ENCODE results near the gene IFNL3. TPM values are rescaled to one million over a fixed set of nuclear protein-coding genes. Genes with fewer than 3 reads are reported as not detected.

IFNL3 gene
- total and polyA plus RNA-seq, 4 donors = not detected

DNA sequence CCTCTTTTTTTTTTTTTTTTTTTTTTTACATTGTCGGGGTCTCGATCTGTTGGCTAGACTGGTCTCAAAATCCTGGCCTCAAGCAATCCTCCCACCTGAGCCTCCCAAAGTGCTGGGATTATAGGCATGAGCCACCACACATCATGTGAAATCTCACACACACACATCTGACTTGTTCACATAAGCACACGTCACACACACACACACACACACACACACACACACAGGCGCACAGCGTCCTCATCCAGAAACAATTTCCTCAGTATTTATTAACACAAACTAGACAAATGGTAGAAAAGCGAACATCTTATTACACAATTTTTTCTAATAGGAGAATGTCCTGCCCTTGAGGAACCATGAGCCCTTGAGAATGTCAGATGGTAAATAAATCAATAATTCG lies 35.6 kb downstream of the IFNL3 start:
- TF ChIP-seq, protein P1, sequence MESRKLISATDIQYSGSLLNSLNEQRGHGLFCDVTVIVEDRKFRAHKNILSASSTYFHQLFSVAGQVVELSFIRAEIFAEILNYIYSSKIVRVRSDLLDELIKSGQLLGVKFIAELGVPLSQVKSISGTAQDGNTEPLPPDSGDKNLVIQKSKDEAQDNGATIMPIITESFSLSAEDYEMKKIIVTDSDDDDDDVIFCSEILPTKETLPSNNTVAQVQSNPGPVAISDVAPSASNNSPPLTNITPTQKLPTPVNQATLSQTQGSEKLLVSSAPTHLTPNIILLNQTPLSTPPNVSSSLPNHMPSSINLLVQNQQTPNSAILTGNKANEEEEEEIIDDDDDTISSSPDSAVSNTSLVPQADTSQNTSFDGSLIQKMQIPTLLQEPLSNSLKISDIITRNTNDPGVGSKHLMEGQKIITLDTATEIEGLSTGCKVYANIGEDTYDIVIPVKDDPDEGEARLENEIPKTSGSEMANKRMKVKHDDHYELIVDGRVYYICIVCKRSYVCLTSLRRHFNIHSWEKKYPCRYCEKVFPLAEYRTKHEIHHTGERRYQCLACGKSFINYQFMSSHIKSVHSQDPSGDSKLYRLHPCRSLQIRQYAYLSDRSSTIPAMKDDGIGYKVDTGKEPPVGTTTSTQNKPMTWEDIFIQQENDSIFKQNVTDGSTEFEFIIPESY (IDR thresholded peaks at IDR 0.05) = no peak
- TF ChIP-seq RXRA (IDR thresholded peaks at IDR 0.05) = no peak
- no peak for TF ChIP-seq GABPA (IDR thresholded peaks at IDR 0.05 in 1 of 2, conservative IDR thresholded peaks at IDR 0.05 in 1 of 2)
- no peak for TF ChIP-seq SP1 (IDR thresholded peaks at IDR 0.05)
- TF ChIP-seq JUND (IDR thresholded peaks at IDR 0.05) = no peak
- TF ChIP-seq YY1 (IDR thresholded peaks at IDR 0.05) = no peak
- no peak for TF ChIP-seq RAD21 (IDR thresholded peaks at IDR 0.05)
- TF ChIP-seq, protein P2, sequence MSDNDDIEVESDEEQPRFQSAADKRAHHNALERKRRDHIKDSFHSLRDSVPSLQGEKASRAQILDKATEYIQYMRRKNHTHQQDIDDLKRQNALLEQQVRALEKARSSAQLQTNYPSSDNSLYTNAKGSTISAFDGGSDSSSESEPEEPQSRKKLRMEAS (IDR thresholded peaks at IDR 0.05) = no peak
- no peak for TF ChIP-seq NR2F2 (IDR thresholded peaks at IDR 0.05)
- no peak for TF ChIP-seq HNF4G (IDR thresholded peaks at IDR 0.05)
- no peaks in the 10 kb centered on the region for H3K4me1 ChIP-seq (ENCODE audit: control insufficient read depth in 4 of 4, insufficient read depth in 4 of 4, low read length in 3 of 4)
- no peak overlapping the region for H3K9ac ChIP-seq (ENCODE audit: low read depth in 1 of 2, low read length in 2 of 2)
- 77% methylated on average over 7 of the region's 7 CpGs for WGBS
- DNase-seq (ENCODE audit: low spot score) = no peak
- no peaks in the 10 kb centered on the region for H3K36me3 ChIP-seq (ENCODE audit: control insufficient read depth in 4 of 4, insufficient read depth in 3 of 4, low read depth in 1 of 4, low read length in 3 of 4)
- no peak overlapping the region for H3K27ac ChIP-seq (ENCODE audit: low read depth in 1 of 2, low read length in 2 of 2)
- H3K4me3 ChIP-seq (ENCODE audit: low read depth in 1 of 3, low read length in 3 of 3) = no peak overlapping the region
- H3K9me3 ChIP-seq (ENCODE audit: control insufficient read depth in 4 of 4, low read length in 3 of 4) = no peaks in the 10 kb centered on the region
- no peaks in the 10 kb centered on the region for H3K27me3 ChIP-seq (ENCODE audit: control insufficient read depth in 4 of 4, insufficient read depth in 4 of 4, low read length in 3 of 4)

- Histone ChIP-seq H3K9ac (ENCODE audit: low read depth in 1 of 2, low read length in 2 of 2) (no peak overlapping the region), H3K9me3 (ENCODE audit: control insufficient read depth in 4 of 4, low read length in 3 of 4) (no peaks in the 10 kb centered on the region), H3K4me3 (ENCODE audit: low read depth in 1 of 3, low read length in 3 of 3) (no peak overlapping the region), H3K27me3 (ENCODE audit: control insufficient read depth in 4 of 4, insufficient read depth in 4 of 4, low read length in 3 of 4) (peaks cover 0 to 3% (median 1%) of the 10 kb centered on the region in 4 donors), H3K36me3 (ENCODE audit: control insufficient read depth in 4 of 4, insufficient read depth in 3 of 4, low read depth in 1 of 4, low read length in 3 of 4) (no peaks in the 10 kb centered on the region), H3K27ac (ENCODE audit: low read depth in 1 of 2, low read length in 2 of 2) (no peak overlapping the region), H3K4me1 (ENCODE audit: control insufficient read depth in 4 of 4, insufficient read depth in 4 of 4, low read length in 3 of 4) (no peaks in the 10 kb centered on the region)
- no peak for DNase-seq (ENCODE audit: low spot score)
- TF ChIP-seq SP1 (IDR thresholded peaks at IDR 0.05) = no peak
- TF ChIP-seq YY1 (IDR thresholded peaks at IDR 0.05) = no peak
- TF ChIP-seq, protein P3, sequence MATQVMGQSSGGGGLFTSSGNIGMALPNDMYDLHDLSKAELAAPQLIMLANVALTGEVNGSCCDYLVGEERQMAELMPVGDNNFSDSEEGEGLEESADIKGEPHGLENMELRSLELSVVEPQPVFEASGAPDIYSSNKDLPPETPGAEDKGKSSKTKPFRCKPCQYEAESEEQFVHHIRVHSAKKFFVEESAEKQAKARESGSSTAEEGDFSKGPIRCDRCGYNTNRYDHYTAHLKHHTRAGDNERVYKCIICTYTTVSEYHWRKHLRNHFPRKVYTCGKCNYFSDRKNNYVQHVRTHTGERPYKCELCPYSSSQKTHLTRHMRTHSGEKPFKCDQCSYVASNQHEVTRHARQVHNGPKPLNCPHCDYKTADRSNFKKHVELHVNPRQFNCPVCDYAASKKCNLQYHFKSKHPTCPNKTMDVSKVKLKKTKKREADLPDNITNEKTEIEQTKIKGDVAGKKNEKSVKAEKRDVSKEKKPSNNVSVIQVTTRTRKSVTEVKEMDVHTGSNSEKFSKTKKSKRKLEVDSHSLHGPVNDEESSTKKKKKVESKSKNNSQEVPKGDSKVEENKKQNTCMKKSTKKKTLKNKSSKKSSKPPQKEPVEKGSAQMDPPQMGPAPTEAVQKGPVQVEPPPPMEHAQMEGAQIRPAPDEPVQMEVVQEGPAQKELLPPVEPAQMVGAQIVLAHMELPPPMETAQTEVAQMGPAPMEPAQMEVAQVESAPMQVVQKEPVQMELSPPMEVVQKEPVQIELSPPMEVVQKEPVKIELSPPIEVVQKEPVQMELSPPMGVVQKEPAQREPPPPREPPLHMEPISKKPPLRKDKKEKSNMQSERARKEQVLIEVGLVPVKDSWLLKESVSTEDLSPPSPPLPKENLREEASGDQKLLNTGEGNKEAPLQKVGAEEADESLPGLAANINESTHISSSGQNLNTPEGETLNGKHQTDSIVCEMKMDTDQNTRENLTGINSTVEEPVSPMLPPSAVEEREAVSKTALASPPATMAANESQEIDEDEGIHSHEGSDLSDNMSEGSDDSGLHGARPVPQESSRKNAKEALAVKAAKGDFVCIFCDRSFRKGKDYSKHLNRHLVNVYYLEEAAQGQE (IDR thresholded peaks at IDR 0.05) = no peak
- no peak for TF ChIP-seq TAF1 (conservative IDR thresholded peaks at IDR 0.05)
- TF ChIP-seq FOXA2 (IDR thresholded peaks at IDR 0.05) = no peak
- no peak for TF ChIP-seq HNF4A (conservative IDR thresholded peaks at IDR 0.05)
- TF ChIP-seq RXRA (IDR thresholded peaks at IDR 0.05) = no peak
- WGBS = 81% methylated on average over 9 of the region's 9 CpGs
Observed at GRCh38 chr19:39208175-39208795, 36.5 kb downstream of the IFNL3 start.
